HepG2 (cell line): ENCODE results near the gene RASA2. TPM values are rescaled to one million over a fixed set of nuclear protein-coding genes. Genes with fewer than 3 reads are reported as not detected.

ENCODE experiments used
- ATAC-seq: fragments of 200-7000 bp; cut with Tn5 transposase; 3 replicates; pipeline ENCODE4 v1.9.1; 2020; ENCODE audit warnings: mild to moderate bottlenecking, moderate library complexity
- BruUV-seq: library from RNA; stranded (reverse); fragments of 400-500 nt; replicated peaks from 2 replicates; lab custom pipeline; 2021; lab: Mats Ljungman, UMichigan
- CTCF ChIA-PET: fragments of 300-600 bp; formaldehyde crosslinking; extraction: SDS; loops from one replicate; lab custom pipeline; 2021; ENCODE audit warnings: low total read pairs, inconsistent platforms, low intra/inter-chr PET ratio; lab: Yijun Ruan, JAX
- POLR2A ChIA-PET: fragments of 350-600 bp; sonication (Branson Sonifier 250); formaldehyde crosslinking; loops from one replicate; lab custom pipeline; 2020; ENCODE audit warnings: antibody characterized with exemption, inconsistent platforms; lab: Yijun Ruan, JAX
- DNase-seq: peaks from one replicate; pipeline ENCODE4 v3.0.0-alpha.2; 2015; ENCODE audit warnings: low spot score
- FAIRE-seq: peaks from 3 replicates; lab custom pipeline; 2011; peaks lifted over from hg19 to GRCh38; lab: Jason Lieb, UNC
- H2AFZ ChIP-seq: one replicate; pipeline ENCODE4 v1.6.1; 2011; ENCODE audit warnings: low read length, inconsistent platforms
- H3K27ac ChIP-seq: fragments of 300-600 bp; 3 replicates; pipeline ENCODE4 v1.8.0; 2011; ENCODE audit warnings: mixed run types, mild to moderate bottlenecking, mixed read lengths, low read length, inconsistent platforms; ENCODE audit not compliant: insufficient read depth; ENCODE audit errors: extremely low read length
- H3K27me3 ChIP-seq, 2 experiments: fragments of 200-600 bp in 1 of 2; 2 replicates in 1 of 2; 3 replicates in 1 of 2; pipeline versions ENCODE4 v1.6.0 to v1.8.0; 2011; ENCODE audit warnings: low read length in 2 of 2, mild to moderate bottlenecking in 2 of 2, moderate library complexity in 2 of 2, inconsistent platforms in 1 of 2; ENCODE audit not compliant: insufficient read depth in 2 of 2, control insufficient read depth in 1 of 2
- H3K36me3 ChIP-seq, 2 experiments: fragments of 200-600 bp in 1 of 2; replicated peaks in 1 of 2; 2 replicates in 1 of 2; 3 replicates in 1 of 2; pipeline versions ENCODE4 v1.5.1 to v1.8.0; 2011; ENCODE audit warnings: low read length in 2 of 2, inconsistent platforms in 1 of 2; ENCODE audit not compliant: insufficient read depth in 2 of 2, control insufficient read depth in 1 of 2
- H3K4me1 ChIP-seq: 2 replicates; pipeline ENCODE4 v1.5.1; 2012; ENCODE audit warnings: low read length, inconsistent platforms; ENCODE audit not compliant: insufficient read depth
- H3K4me2 ChIP-seq: 2 replicates; pipeline ENCODE4 v1.6.0; 2011; ENCODE audit warnings: low read depth, low read length, inconsistent platforms
- H3K4me3 ChIP-seq, 3 experiments: fragments of 200-600 bp in 1 of 3; sonication (generic), shearing (Covaris generic) in 1 of 3; replicated peaks in 1 of 3; 2 replicates each; pipeline ENCODE4 v1.5.1; 2011 to 2016; ENCODE audit warnings: low read length in 3 of 3, inconsistent platforms in 2 of 3, low read depth in 2 of 3, mild to moderate bottlenecking in 2 of 3, control low read depth in 1 of 3, mixed read lengths in 1 of 3; ENCODE audit not compliant: insufficient read depth in 1 of 3
- H3K79me2 ChIP-seq: one replicate; pipeline ENCODE4 v1.6.1; 2011; ENCODE audit warnings: low read length, inconsistent platforms; ENCODE audit not compliant: insufficient read depth
- H3K9ac ChIP-seq: 2 replicates; pipeline ENCODE4 v1.6.0; 2011; ENCODE audit warnings: mild to moderate bottlenecking, low read depth, low read length, inconsistent platforms; ENCODE audit not compliant: insufficient read depth
- H3K9me3 ChIP-seq: 2 replicates; pipeline ENCODE4 v1.5.1; 2012; ENCODE audit warnings: mild to moderate bottlenecking, low read length
- H4K20me1 ChIP-seq: 2 replicates; pipeline ENCODE4 v1.6.0; 2011; ENCODE audit warnings: inconsistent platforms, mild to moderate bottlenecking, low read length, moderate library complexity; ENCODE audit not compliant: insufficient read depth
- HNRNPL ChIP-seq: fragments of 200-400 bp; formaldehyde crosslinking; IDR thresholded peaks from 2 replicates; pipeline ENCODE4 v1.6.1; 2017; ENCODE audit warnings: mild to moderate bottlenecking, low read depth, low read length
- KDM2A ChIP-seq: sonication (generic); formaldehyde crosslinking; IDR thresholded peaks from 2 replicates; pipeline ENCODE4 v1.4.0; 2020; ENCODE audit warnings: low read depth, missing genetic modification reagents, borderline replicate concordance
- MED8 ChIP-seq: sonication (generic); formaldehyde crosslinking; IDR thresholded peaks from 2 replicates; pipeline ENCODE4 v1.8.1; 2023; ENCODE audit warnings: mild to moderate bottlenecking, missing genetic modification reagents; ENCODE audit not compliant: insufficient replicate concordance
- MXI1 ChIP-seq: IDR thresholded peaks from 3 replicates; pipeline ENCODE4 v1.6.1; 2012; ENCODE audit warnings: low read depth, low read length, inconsistent platforms, borderline replicate concordance
- NAIF1 ChIP-seq: sonication (generic); formaldehyde crosslinking; IDR thresholded peaks from 2 replicates; pipeline ENCODE4 v1.5.0; 2020; ENCODE audit warnings: mild to moderate bottlenecking, missing genetic modification reagents, borderline replicate concordance
- TBP ChIP-seq: sonication (generic); formaldehyde crosslinking; IDR thresholded peaks from 2 replicates; pipeline ENCODE4 v1.5.0; 2020; ENCODE audit warnings: missing genetic modification reagents
- TCF12 ChIP-seq, 2 experiments: fragments of 450-650 bp in 1 of 2; sonication (generic) in 1 of 2; formaldehyde crosslinking in 1 of 2; IDR thresholded peaks; 2 replicates each; pipeline versions ENCODE4 v1.6.1 to v1.8.0; 2017 to 2022; ENCODE audit warnings: antibody characterized with exemption in 1 of 2, mild to moderate bottlenecking in 1 of 2, missing genetic modification reagents in 1 of 2, moderate library complexity in 1 of 2
- ZFP36 ChIP-seq: fragments of 150-350 bp; IDR thresholded peaks from 2 replicates; pipeline ENCODE4 v1.6.1; 2018; ENCODE audit warnings: borderline replicate concordance, low read length, low read depth; ENCODE audit not compliant: partially characterized antibody
- ZNF33B ChIP-seq: sonication (generic); formaldehyde crosslinking; IDR thresholded peaks from 2 replicates; pipeline ENCODE4 v1.5.1; 2020; ENCODE audit warnings: mild to moderate bottlenecking, missing genetic modification reagents
- ZNF543 ChIP-seq: sonication (generic); formaldehyde crosslinking; IDR thresholded peaks from 2 replicates; pipeline ENCODE4 v1.4.0; 2020; ENCODE audit warnings: mild to moderate bottlenecking, missing genetic modification reagents
- WGBS: methylation state at CpG from one replicate; pipeline ENCODE4 v1.1.6; 2017; ENCODE audit warnings: low lambda C conversion rate; 5-methylcytosine and 5-hydroxymethylcytosine counted together
- in situ Hi-C: cut with HindIII; loops from 2 replicates; pipeline ENCODE4 v1.10.0; 2017; ENCODE audit warnings: low pct_unique_long_range_greater_than_20kb; ENCODE audit not compliant: extremely low pct_ligation_motif_present
- intact Hi-C: fragments of 100-400 bp; cut with micrococcal nuclease; formaldehyde crosslinking; loops from one replicate; pipeline ENCODE4 v1.10.0; 2022; ENCODE audit not compliant: unreplicated experiment
- polyA plus RNA-seq, 8 experiments: library from polyadenylated mRNA; depleted of rRNA in 3 of 8; stranded (reverse) in 7 of 8; unstranded in 1 of 8; fragments of >200 nt; fragmentation: Illumina TruSeq in 4 of 8; extraction: Trizol in 4 of 8; gene quantifications; 2 replicates each; pipeline versions ENCODE4 v1.2.1 to v1.2.3, GENCODE V29; 2011 to 2016; ENCODE audit warnings: low read depth in 4 of 8, missing spikeins in 1 of 8, mixed read lengths in 1 of 8; ENCODE audit not compliant: insufficient read depth in 1 of 8
- total RNA-seq, 5 experiments: library from RNA; depleted of rRNA; stranded (reverse); fragments of >200 nt; fragmentation: Illumina TruSeq; extraction: Trizol; gene quantifications; 2 replicates each; pipeline ENCODE4 v1.2.3, GENCODE V29; 2016; ENCODE audit warnings: low read depth in 1 of 5
- TF ChIP-seq, protein P1 (sequence below): sonication (generic); formaldehyde crosslinking; IDR thresholded peaks from 2 replicates; pipeline ENCODE4 v1.5.1; 2020; ENCODE audit warnings: mild to moderate bottlenecking, missing genetic modification reagents, moderate library complexity
- TF ChIP-seq, protein P2 (sequence below): IDR thresholded peaks from 2 replicates; pipeline ENCODE4 v1.6.1; 2016; ENCODE audit warnings: missing biosample characterization, missing genetic modification reagents, low read depth
- TF ChIP-seq, protein P3 (sequence below): sonication (generic); formaldehyde crosslinking; IDR thresholded peaks from 2 replicates; pipeline ENCODE4 v1.5.1; 2020; ENCODE audit warnings: missing genetic modification reagents, mild to moderate bottlenecking, borderline replicate concordance
- TF ChIP-seq, protein P4 (sequence below): sonication (generic); formaldehyde crosslinking; IDR thresholded peaks from 2 replicates; pipeline ENCODE4 v1.4.0; 2020; ENCODE audit warnings: missing genetic modification reagents

RASA2 gene
- total and polyA plus RNA-seq, 2 of the 13 experiments (the other 11 are each of a cell fraction or from before 2014, with no cell fraction given) = 5.4 to 8.5 TPM

DNA sequence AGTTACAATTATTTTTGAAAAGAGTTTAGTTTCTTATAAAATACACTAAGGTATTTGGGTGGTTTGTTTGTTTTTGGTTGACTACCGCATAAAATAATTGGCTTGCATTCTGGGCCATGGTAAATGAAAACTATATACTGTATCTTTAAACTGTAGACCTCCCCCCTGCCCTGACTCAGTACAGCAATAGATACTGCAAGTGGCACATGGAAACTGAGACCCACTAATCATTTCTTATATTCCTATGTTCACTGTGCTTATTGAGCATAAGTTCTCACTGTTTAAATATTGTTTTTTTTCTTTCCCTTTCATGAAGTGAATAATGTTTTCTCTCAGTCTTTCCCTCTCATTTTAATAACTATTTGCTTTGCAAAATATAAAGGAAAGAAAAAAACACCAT lies 45.8 kb downstream of the RASA2 start:
- Histone ChIP-seq H3K9ac (no peak overlapping the region), H2AFZ (no peak overlapping the region), H3K4me3 (no peak overlapping the region), H3K4me1 (no peaks in the 10 kb centered on the region), H3K36me3 (peaks cover 4 to 25% of the 10 kb centered on the region in 2 experiments; a peak in 4 of 5 replicates), H3K4me2 (no peak overlapping the region), H3K9me3 (no peaks in the 10 kb centered on the region), H3K27me3 (no peaks in the 10 kb centered on the region), H4K20me1 (no peaks in the 10 kb centered on the region), H3K79me2 (no peaks in the 10 kb centered on the region), H3K27ac (no peak overlapping the region)
- ATAC-seq (no peak), FAIRE-seq (no peak), DNase-seq (no peak)
- TF ChIP-seq ZNF33B (CRISPR knock-in tag) (no peak), TCF12 (IDR thresholded peaks at IDR 0.05) (no peak), TCF12 (CRISPR knock-in tag; IDR thresholded peaks at IDR 0.05) (no peak), HNRNPL (no peak), MED8 (CRISPR knock-in tag) (no peak), ZNF543 (no peak), NAIF1 (no peak), TBP (no peak), ZFP36 (no peak), KDM2A (CRISPR knock-in tag) (no peak), MXI1 (no peak)
- TF ChIP-seq, protein P1, sequence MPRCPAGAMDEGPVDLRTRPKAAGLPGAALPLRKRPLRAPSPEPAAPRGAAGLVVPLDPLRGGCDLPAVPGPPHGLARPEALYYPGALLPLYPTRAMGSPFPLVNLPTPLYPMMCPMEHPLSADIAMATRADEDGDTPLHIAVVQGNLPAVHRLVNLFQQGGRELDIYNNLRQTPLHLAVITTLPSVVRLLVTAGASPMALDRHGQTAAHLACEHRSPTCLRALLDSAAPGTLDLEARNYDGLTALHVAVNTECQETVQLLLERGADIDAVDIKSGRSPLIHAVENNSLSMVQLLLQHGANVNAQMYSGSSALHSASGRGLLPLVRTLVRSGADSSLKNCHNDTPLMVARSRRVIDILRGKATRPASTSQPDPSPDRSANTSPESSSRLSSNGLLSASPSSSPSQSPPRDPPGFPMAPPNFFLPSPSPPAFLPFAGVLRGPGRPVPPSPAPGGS = no peak
- TF ChIP-seq, protein P2, sequence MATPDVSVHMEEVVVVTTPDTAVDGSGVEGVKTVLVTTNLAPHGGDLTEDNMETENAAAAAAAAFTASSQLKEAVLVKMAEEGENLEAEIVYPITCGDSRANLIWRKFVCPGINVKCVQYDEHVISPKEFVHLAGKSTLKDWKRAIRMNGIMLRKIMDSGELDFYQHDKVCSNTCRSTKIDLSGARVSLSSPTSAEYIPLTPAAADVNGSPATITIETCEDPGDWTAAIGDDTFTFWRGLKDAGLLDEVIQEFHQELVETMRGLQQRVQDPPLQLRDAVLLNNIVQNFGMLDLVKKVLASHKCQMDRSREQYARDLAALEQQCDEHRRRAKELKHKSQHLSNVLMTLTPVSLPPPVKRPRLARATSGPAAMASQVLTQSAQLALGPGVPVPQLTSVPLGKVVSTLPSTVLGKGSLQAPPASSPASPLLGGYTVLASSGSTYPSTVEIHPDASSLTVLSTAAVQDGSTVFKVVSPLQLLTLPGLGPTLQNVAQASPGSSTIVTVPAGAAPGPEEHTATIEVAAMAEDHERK = no peak
- TF ChIP-seq, protein P3, sequence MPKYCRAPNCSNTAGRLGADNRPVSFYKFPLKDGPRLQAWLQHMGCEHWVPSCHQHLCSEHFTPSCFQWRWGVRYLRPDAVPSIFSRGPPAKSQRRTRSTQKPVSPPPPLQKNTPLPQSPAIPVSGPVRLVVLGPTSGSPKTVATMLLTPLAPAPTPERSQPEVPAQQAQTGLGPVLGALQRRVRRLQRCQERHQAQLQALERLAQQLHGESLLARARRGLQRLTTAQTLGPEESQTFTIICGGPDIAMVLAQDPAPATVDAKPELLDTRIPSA (CRISPR knock-in tag) = no peak
- TF ChIP-seq, protein P4, sequence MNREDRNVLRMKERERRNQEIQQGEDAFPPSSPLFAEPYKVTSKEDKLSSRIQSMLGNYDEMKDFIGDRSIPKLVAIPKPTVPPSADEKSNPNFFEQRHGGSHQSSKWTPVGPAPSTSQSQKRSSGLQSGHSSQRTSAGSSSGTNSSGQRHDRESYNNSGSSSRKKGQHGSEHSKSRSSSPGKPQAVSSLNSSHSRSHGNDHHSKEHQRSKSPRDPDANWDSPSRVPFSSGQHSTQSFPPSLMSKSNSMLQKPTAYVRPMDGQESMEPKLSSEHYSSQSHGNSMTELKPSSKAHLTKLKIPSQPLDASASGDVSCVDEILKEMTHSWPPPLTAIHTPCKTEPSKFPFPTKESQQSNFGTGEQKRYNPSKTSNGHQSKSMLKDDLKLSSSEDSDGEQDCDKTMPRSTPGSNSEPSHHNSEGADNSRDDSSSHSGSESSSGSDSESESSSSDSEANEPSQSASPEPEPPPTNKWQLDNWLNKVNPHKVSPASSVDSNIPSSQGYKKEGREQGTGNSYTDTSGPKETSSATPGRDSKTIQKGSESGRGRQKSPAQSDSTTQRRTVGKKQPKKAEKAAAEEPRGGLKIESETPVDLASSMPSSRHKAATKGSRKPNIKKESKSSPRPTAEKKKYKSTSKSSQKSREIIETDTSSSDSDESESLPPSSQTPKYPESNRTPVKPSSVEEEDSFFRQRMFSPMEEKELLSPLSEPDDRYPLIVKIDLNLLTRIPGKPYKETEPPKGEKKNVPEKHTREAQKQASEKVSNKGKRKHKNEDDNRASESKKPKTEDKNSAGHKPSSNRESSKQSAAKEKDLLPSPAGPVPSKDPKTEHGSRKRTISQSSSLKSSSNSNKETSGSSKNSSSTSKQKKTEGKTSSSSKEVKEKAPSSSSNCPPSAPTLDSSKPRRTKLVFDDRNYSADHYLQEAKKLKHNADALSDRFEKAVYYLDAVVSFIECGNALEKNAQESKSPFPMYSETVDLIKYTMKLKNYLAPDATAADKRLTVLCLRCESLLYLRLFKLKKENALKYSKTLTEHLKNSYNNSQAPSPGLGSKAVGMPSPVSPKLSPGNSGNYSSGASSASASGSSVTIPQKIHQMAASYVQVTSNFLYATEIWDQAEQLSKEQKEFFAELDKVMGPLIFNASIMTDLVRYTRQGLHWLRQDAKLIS (CRISPR knock-in tag) = no peak
- POLR2A ChIA-PET = no interaction called here
- CTCF ChIA-PET = no interaction called here
- intact Hi-C loops = no loop called here
- in situ Hi-C loops = no loop called here
- BruUV-seq = no TSS peak
- WGBS = 98% methylated on average over 1 of the region's 1 CpG
